GM23248 (cell line): Measurements from ENCODE around the gene GABPB1. TPM values are rescaled to one million over a fixed set of nuclear protein-coding genes. Genes with fewer than 3 reads are reported as not detected.

Experiments
- DNase-seq: peaks from one replicate; pipeline ENCODE4 v3.0.0-alpha.2; 2015
- H2AFZ ChIP-seq: fragments of 200-600 bp; sonication (generic); 2 replicates; pipeline ENCODE4 v1.6.1; 2016; ENCODE audit warnings: antibody characterized with exemption
- H3F3A ChIP-seq: fragments of 200-600 bp; sonication (generic); 2 replicates; pipeline ENCODE4 v1.6.1; 2016; ENCODE audit warnings: mild to moderate bottlenecking, antibody characterized with exemption, mixed run types; ENCODE audit not compliant: insufficient read depth
- H3K27ac ChIP-seq: fragments of 200-600 bp; sonication (generic); 2 replicates; pipeline ENCODE4 v1.5.1; 2016; ENCODE audit warnings: mild to moderate bottlenecking
- H3K27me3 ChIP-seq: fragments of 200-600 bp; sonication (generic); replicated peaks from 2 replicates; pipeline ENCODE4 v1.6.1; 2016; ENCODE audit warnings: mild to moderate bottlenecking; ENCODE audit not compliant: insufficient read depth
- H3K36me3 ChIP-seq: fragments of 200-600 bp; sonication (generic); 2 replicates; pipeline ENCODE4 v1.6.1; 2016; ENCODE audit warnings: low read depth, mild to moderate bottlenecking
- H3K4me1 ChIP-seq: fragments of 200-600 bp; sonication (generic); 2 replicates; pipeline ENCODE4 v1.6.1; 2016; ENCODE audit warnings: mild to moderate bottlenecking; ENCODE audit not compliant: insufficient read depth
- H3K4me2 ChIP-seq: fragments of 200-600 bp; sonication (generic); one replicate; pipeline ENCODE4 v1.6.1; 2016; ENCODE audit warnings: mild to moderate bottlenecking; ENCODE audit not compliant: unreplicated experiment
- H3K4me3 ChIP-seq: fragments of 200-600 bp; sonication (generic); 2 replicates; pipeline ENCODE4 v1.5.1; 2016; ENCODE audit warnings: mild to moderate bottlenecking
- H3K79me2 ChIP-seq: fragments of 200-600 bp; sonication (generic); 2 replicates; pipeline ENCODE4 v1.6.1; 2016; ENCODE audit warnings: mild to moderate bottlenecking; ENCODE audit not compliant: insufficient read depth
- H3K9ac ChIP-seq: fragments of 200-600 bp; sonication (generic); 2 replicates; pipeline ENCODE4 v1.6.1; 2016; ENCODE audit warnings: mild to moderate bottlenecking
- H3K9me2 ChIP-seq: fragments of 200-600 bp; sonication (generic); 2 replicates; pipeline ENCODE4 v1.6.1; 2016; ENCODE audit warnings: mixed run types, mild to moderate bottlenecking, moderate library complexity; ENCODE audit not compliant: insufficient read depth
- H3K9me3 ChIP-seq: fragments of 200-600 bp; sonication (generic); one replicate; pipeline ENCODE4 v1.6.1; 2017; ENCODE audit warnings: low read depth
- H4K20me1 ChIP-seq: fragments of 200-600 bp; sonication (generic); 2 replicates; pipeline ENCODE4 v1.6.0; 2016; ENCODE audit not compliant: insufficient read depth
- EZH2 ChIP-seq: fragments of 200-600 bp; sonication (generic); IDR thresholded peaks from 2 replicates; pipeline ENCODE4 v1.6.1; 2018; ENCODE audit warnings: antibody characterized with exemption, mild to moderate bottlenecking; ENCODE audit not compliant: insufficient read depth, poor library complexity, severe bottlenecking
- EZH2phosphoT487 ChIP-seq: fragments of 200-600 bp; sonication (generic); IDR thresholded peaks from 2 replicates; pipeline ENCODE4 v1.6.1; 2018; ENCODE audit warnings: antibody characterized with exemption, moderate library complexity, mild to moderate bottlenecking, low read depth; ENCODE audit not compliant: insufficient read depth
- WGBS, 2 experiments: methylation state at CpG; one replicate each; pipeline ENCODE4 v1.1.6; 2015 to 2017; ENCODE audit warnings: low lambda C conversion rate in 2 of 2, low coverage in 1 of 2; ENCODE audit errors: missing lambda C conversion rate in 2 of 2; 5-methylcytosine and 5-hydroxymethylcytosine counted together
- in situ Hi-C: fragments of 300-500 bp; cut with MboI; formaldehyde crosslinking; loops from 2 replicates; pipeline ENCODE4 v1.15.0; 2020
- polyA plus RNA-seq: library from polyadenylated mRNA; unstranded; fragments of >200 nt; fragmentation: Nextera tagmentation; extraction: Ambion mirVana; gene quantifications from 2 replicates; pipeline ENCODE4 v1.2.1, GENCODE V29; 2016
- total RNA-seq: library from RNA; depleted of rRNA; stranded (reverse); fragments of >200 nt; shearing (Covaris generic); gene quantifications from 2 replicates; pipeline ENCODE4 v1.2.3, GENCODE V29; 2014

The GABPB1 gene
- total and polyA plus RNA-seq, 2 experiments from 2014 or later = 22.8 to 32.6 TPM

DNA sequence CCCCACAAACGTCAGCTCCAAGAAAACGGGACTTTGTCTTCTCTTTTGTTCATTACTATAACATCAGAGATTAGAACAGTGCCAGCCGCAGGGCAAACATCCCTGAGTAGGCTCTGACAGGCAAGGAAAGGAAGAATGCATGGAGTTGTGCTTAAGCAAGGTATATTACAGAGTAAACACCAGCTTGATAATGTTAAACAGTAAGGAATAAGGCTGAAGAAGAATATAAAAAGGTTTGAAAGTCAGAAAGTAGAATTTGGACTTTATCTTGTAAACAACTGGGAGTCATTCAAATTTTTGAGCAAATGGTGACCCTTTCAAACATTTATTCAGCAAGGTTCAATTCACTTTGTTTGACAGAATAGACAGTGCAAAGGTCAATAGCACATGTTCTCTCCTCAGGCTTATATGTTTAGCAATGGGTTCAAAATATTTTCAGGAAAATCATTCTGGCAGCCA lies 11.0 kb downstream of the GABPB1 start:
- no peaks in the 10 kb centered on the region; the same call in 1 of the 2 replicates for H4K20me1 ChIP-seq
- peaks cover 89% of the 10 kb centered on the region for H3K79me2 ChIP-seq
- no peaks in the 10 kb centered on the region for H3K9me3 ChIP-seq
- TF ChIP-seq EZH2 (no peak), EZH2phosphoT487 (no peak)
- no peak overlapping the region for H3K4me2 ChIP-seq
- peaks cover 2% of the 10 kb centered on the region for H3K4me1 ChIP-seq
- in situ Hi-C loops = no loop called here
- H3K4me3 ChIP-seq = no peak overlapping the region
- H3K27ac ChIP-seq = no peak overlapping the region
- no peaks in the 10 kb centered on the region for H3K27me3 ChIP-seq
- no peaks in the 10 kb centered on the region for H3K9me2 ChIP-seq
- DNase-seq = no peak
- H3F3A ChIP-seq = no peaks in the 10 kb centered on the region
- H3K36me3 ChIP-seq = no peaks in the 10 kb centered on the region
- WGBS, 2 experiments = 91 to 97% methylated on average over 3 of the region's 3 CpGs
- H2AFZ ChIP-seq = no peak overlapping the region
- no peak overlapping the region for H3K9ac ChIP-seq

DNA sequence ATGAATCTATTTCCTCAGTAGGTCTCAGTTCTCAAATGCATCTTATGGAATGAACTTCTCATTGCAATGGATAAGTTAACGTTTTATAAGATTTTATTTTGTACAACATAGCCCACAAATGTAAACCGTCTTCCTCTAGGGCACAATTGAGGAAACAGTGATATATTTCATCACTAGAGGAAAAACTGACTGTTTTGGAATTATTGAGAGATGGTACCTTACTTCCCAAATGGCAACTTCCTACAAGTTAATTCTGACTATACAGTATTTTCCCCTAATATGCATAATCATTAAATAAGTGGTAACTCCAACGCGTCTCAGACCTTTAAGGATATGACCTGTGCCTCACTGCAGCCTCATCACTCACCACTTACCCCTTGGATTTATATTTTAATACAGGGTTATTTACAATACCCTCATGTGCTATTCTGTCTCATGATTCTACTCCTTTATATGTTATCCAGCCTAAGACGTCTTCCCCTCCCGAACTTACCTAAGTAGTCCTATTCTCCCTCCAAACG lies 13.3 kb downstream of the GABPB1 start:
- Histone ChIP-seq H3K9me3 (no peaks in the 10 kb centered on the region), H3K4me2 (no peak overlapping the region), H3K4me3 (no peak overlapping the region), H3K79me2 (peaks cover 72% of the 10 kb centered on the region), H4K20me1 (no peaks in the 10 kb centered on the region), H3K4me1 (no peaks in the 10 kb centered on the region), H3F3A (no peaks in the 10 kb centered on the region), H3K27me3 (no peaks in the 10 kb centered on the region), H2AFZ (no peak overlapping the region), H3K9ac (no peak overlapping the region), H3K36me3 (no peaks in the 10 kb centered on the region), H3K9me2 (no peaks in the 10 kb centered on the region), H3K27ac (no peak overlapping the region)
- TF ChIP-seq EZH2 (no peak), EZH2phosphoT487 (no peak)
- in situ Hi-C loops = no loop called here
- 91 to 92% methylated on average over 7 of the region's 7 CpGs for WGBS, 2 experiments
- DNase-seq = no peak

DNA sequence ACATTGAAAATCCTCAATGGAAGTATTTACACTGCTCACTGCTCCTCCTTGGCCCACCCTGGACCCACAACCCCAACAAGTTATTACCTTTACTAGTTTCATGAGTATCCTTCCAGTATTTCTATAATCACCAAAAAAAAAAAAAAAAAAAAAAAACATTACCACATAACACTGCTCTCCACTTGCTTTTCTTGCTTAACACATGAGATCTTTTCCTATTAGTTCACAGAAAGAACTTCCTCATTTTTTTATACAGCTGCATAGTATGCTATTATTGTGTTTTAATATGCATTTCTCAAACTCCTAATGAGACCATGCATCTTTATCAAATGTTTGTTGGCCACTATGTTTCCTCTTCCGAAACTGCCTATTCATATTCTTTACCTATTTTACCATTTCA lies 14.6 kb downstream of the GABPB1 start:
- H3K36me3 ChIP-seq = no peaks in the 10 kb centered on the region
- no peak overlapping the region for H3K4me2 ChIP-seq
- no peaks in the 10 kb centered on the region for H4K20me1 ChIP-seq
- no peak for DNase-seq
- TF ChIP-seq EZH2 (no peak), EZH2phosphoT487 (no peak)
- H3K9me2 ChIP-seq = no peaks in the 10 kb centered on the region
- H3K4me3 ChIP-seq = no peak overlapping the region
- no peak overlapping the region for H2AFZ ChIP-seq
- H3K9ac ChIP-seq = no peak overlapping the region
- no peak overlapping the region for H3K27ac ChIP-seq
- no peaks in the 10 kb centered on the region for H3K27me3 ChIP-seq
- no peaks in the 10 kb centered on the region for H3K9me3 ChIP-seq
- H3K79me2 ChIP-seq = peaks cover 61% of the 10 kb centered on the region
- WGBS, 2 experiments = 95 to 100% methylated on average over 1 of the region's 1 CpG
- H3K4me1 ChIP-seq = no peaks in the 10 kb centered on the region
- no peaks in the 10 kb centered on the region for H3F3A ChIP-seq
- in situ Hi-C loops = no loop called here

DNA sequence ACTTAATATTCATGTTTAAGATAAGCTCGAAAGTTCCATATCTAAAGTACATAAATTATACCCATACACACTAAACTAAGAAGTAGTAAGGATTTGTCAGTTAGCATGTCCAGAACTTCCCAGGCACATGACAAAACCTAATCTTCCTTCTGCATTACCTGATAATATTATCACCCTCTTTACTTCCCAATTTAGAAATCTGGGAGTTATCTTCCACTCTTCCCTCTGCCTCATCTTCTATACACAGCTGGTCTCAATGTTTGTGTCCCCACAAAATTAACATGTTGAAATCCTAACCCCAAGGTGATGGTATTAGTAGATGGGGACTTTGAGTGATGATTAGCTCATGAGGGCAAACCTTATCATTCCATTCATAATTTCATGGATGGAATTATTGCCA lies 15.3 kb downstream of the GABPB1 start:
- H3K4me3 ChIP-seq = no peak overlapping the region
- in situ Hi-C loops = no loop called here
- H3K79me2 ChIP-seq = peaks cover 60% of the 10 kb centered on the region
- H3K27ac ChIP-seq = no peak overlapping the region
- H2AFZ ChIP-seq = no peak overlapping the region
- no peak for DNase-seq
- H3K4me1 ChIP-seq = no peaks in the 10 kb centered on the region
- no peaks in the 10 kb centered on the region for H3K36me3 ChIP-seq
- H3K9me2 ChIP-seq = no peaks in the 10 kb centered on the region
- no peaks in the 10 kb centered on the region for H3F3A ChIP-seq
- H4K20me1 ChIP-seq = no peaks in the 10 kb centered on the region
- H3K9ac ChIP-seq = no peak overlapping the region
- no peak overlapping the region for H3K4me2 ChIP-seq
- no peaks in the 10 kb centered on the region for H3K9me3 ChIP-seq
- H3K27me3 ChIP-seq = no peaks in the 10 kb centered on the region
- TF ChIP-seq EZH2 (no peak), EZH2phosphoT487 (no peak)
- 95 to 97% methylated on average over 1 of the region's 1 CpG for WGBS, 2 experiments

DNA sequence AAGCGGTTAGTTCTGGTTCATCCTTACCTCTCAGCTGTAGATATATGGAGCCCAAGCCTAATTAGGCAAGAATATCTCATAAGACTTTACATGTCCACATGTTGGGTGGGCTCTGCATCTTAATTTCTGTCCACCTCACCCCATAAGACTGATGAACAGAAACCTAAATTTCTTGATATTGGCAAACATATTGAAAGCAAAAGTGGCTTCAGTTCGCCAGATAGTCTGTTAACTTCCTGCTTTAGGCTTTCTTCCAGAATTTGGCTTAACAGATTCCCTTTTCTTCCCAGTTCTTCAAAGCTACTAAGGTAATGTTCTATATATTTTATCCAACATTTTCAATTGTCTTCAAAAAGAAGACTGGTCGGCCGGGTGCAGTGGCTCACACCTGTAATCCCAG lies 19.7 kb downstream of the GABPB1 start:
- H3K27me3 ChIP-seq = no peaks in the 10 kb centered on the region
- H3K27ac ChIP-seq = no peak overlapping the region
- no peaks in the 10 kb centered on the region for H4K20me1 ChIP-seq
- TF ChIP-seq EZH2phosphoT487 (no peak), EZH2 (no peak)
- H2AFZ ChIP-seq = no peak overlapping the region
- H3K9me2 ChIP-seq = no peaks in the 10 kb centered on the region
- H3K79me2 ChIP-seq = peaks cover 43% of the 10 kb centered on the region
- no peaks in the 10 kb centered on the region for H3K36me3 ChIP-seq
- H3K4me3 ChIP-seq = no peak overlapping the region
- in situ Hi-C loops = no loop called here
- H3F3A ChIP-seq = no peaks in the 10 kb centered on the region
- H3K4me2 ChIP-seq = no peak overlapping the region
- no peaks in the 10 kb centered on the region for H3K4me1 ChIP-seq
- no peak overlapping the region for H3K9ac ChIP-seq
- WGBS, 2 experiments = 95 to 96% methylated on average over 4 of the region's 4 CpGs
- DNase-seq = no peak
- H3K9me3 ChIP-seq = no peaks in the 10 kb centered on the region
